H1 (cell line): Measurements from ENCODE around the gene HSPA1B. TPM values are rescaled to one million over a fixed set of nuclear protein-coding genes. Genes with fewer than 3 reads are reported as not detected.

Source experiments
- CBX8 ChIP-seq: fragments of 300-800, 300-1000 bp; sonication (generic); IDR thresholded peaks from 2 replicates; pipeline ENCODE4 v1.7.1; 2016; ENCODE audit warnings: low read depth, low read length, borderline replicate concordance
- GTF2F1 ChIP-seq: IDR thresholded peaks from 2 replicates; pipeline ENCODE4 v1.6.1; 2012; ENCODE audit warnings: low read depth, low read length, improper control_type of control experiment, borderline replicate concordance
- PHF8 ChIP-seq: fragments of 200-600 bp; sonication (generic); conservative IDR thresholded peaks from 2 replicates; pipeline ENCODE4 v1.7.1; 2012; ENCODE audit warnings: low read depth, mild to moderate bottlenecking, inconsistent platforms, low read length, moderate library complexity
- POU5F1 ChIP-seq: IDR thresholded peaks from 2 replicates; pipeline ENCODE4 v1.6.1; 2011; ENCODE audit warnings: low read depth, mild to moderate bottlenecking, low read length, moderate library complexity
- SP1 ChIP-seq: IDR thresholded peaks from 2 replicates; pipeline ENCODE4 v1.6.1; 2011; ENCODE audit warnings: low read depth, low read length
- polyA plus RNA-seq, 7 experiments: library from polyadenylated mRNA; depleted of rRNA in 3 of 7; stranded (reverse) in 5 of 7; unstranded in 2 of 7; fragments of >200 nt in 5 of 7; fragments of 200-250 nt in 2 of 7; gene quantifications; 1 replicate in 5 of 7; 2 replicates in 1 of 7; 4 replicates in 1 of 7; pipeline versions ENCODE4 v1.2.1 to v1.2.3, GENCODE V29; 2011 to 2013; ENCODE audit warnings: missing spikeins in 2 of 7, mixed read lengths in 2 of 7
- total RNA-seq: library from RNA; stranded (reverse); fragmentation: NEBNext Ultra II Directional; extraction: Animal tissue kit (Norgen Biotek cat#: 25700); gene quantifications from 2 replicates; pipeline ENCODE4 v1.2.1, GENCODE V29; 2021

Gene HSPA1B
- total and polyA plus RNA-seq, 2 of the 8 experiments (the other 6 are each of a cell fraction or from before 2014, with no cell fraction given): 36.6 to 76.6 TPM

- TF ChIP-seq CBX8 (no peak), PHF8 (no peak), SP1 (no peak), GTF2F1 (no peak), POU5F1 (no peak)
These were observed 33.2 kb upstream of the HSPA1B start (continued) for GRCh38 chr6:31794294-31794865.
